GM12891 (cell line): Measurements from ENCODE around the gene IMMP2L.

ENCODE experiments used
- POLR2AphosphoS5 ChIP-seq: IDR thresholded peaks from 2 replicates; pipeline ENCODE4 v1.6.1; 2011; ENCODE audit warnings: low read depth, low read length, control low read depth
- TAF1 ChIP-seq: IDR thresholded peaks from 2 replicates; pipeline ENCODE4 v1.6.1; 2011; ENCODE audit warnings: low read depth, low read length, control low read depth

DNA sequence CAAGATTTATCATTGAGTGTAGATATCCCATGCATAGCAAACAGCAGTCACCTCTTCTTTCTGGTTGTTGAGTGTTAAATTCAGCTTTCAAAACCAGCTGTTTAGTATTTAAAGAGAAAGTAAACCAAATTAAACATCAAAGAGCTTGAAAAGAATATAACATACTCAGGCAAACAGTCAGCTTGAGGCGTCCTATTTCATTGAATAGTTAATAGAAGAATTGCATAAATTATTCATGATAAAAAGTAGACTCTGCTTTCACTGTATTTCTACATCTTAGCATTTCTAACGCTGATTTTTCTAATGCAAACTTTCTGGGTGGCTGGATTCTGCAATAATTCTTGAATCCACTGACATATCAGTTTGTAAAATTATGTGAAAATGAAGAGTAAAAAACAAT is 935.9 kb downstream of the IMMP2L start:
- TF ChIP-seq TAF1: no peak
- no peak for TF ChIP-seq POLR2AphosphoS5
